VCaP (cell line): ENCODE measurements around the gene LSMEM2.

Experiments
- H3K27ac ChIP-seq: fragments of 450-650 bp; 2 replicates; pipeline ENCODE4 v1.5.1; 2017
- TF ChIP-seq, protein P1 (sequence below): fragments of 450-650 bp; conservative IDR thresholded peaks from 2 replicates; pipeline ENCODE4 v1.5.1; 2017; ENCODE audit warnings: mild to moderate bottlenecking, moderate library complexity

The LSMEM2 gene

DNA sequence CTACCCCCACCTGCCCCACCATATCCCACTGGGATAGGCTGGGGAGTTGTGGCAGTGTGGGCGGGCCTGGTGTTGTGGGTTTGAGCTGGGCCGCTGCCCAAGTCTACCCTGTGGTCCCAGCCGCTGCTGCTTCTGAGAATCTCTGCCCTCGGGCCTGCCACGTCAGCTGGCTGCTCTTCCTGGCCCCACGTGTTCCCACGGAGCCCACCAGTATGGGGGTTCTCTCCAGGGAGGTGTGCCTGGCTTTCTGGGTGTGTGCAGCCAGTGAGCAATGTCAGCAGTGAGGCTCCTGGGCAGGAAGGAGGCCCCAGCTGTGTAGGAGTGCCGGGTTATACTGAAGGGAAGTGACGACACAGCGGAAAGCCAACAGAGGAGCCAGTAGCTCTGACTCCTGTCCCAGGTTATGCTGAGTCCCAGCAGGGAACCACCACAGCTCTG is 32.4 kb upstream of the LSMEM2 start:
- H3K27ac ChIP-seq: peak overlapping the region; percentile 77
- TF ChIP-seq, protein P1, sequence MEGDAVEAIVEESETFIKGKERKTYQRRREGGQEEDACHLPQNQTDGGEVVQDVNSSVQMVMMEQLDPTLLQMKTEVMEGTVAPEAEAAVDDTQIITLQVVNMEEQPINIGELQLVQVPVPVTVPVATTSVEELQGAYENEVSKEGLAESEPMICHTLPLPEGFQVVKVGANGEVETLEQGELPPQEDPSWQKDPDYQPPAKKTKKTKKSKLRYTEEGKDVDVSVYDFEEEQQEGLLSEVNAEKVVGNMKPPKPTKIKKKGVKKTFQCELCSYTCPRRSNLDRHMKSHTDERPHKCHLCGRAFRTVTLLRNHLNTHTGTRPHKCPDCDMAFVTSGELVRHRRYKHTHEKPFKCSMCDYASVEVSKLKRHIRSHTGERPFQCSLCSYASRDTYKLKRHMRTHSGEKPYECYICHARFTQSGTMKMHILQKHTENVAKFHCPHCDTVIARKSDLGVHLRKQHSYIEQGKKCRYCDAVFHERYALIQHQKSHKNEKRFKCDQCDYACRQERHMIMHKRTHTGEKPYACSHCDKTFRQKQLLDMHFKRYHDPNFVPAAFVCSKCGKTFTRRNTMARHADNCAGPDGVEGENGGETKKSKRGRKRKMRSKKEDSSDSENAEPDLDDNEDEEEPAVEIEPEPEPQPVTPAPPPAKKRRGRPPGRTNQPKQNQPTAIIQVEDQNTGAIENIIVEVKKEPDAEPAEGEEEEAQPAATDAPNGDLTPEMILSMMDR: no peak; the same call in 1 of the 2 replicates

DNA sequence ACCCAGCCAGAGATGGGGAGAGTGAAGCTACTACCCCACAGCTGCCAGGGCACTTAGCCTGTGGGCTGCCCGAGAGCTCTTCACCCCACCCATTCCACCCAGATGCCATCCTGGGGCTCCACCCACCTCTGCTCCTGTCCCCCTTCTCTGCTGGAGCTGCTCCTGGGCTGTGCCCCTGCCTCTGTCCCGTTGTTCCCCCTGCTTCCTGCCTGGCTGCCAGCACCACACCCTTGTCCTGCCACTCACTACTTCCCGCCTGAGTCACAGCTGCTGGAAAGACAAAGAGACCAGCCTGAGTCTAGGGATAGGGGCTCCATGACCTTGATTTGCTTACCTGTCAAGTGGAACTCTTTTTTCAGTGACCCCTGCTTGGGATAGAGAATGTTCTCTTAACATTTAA is 30.5 kb upstream of the LSMEM2 start:
- H3K27ac ChIP-seq: no peak overlapping the region; the same call in 1 of the 2 replicates
- TF ChIP-seq, protein P1: no peak

DNA sequence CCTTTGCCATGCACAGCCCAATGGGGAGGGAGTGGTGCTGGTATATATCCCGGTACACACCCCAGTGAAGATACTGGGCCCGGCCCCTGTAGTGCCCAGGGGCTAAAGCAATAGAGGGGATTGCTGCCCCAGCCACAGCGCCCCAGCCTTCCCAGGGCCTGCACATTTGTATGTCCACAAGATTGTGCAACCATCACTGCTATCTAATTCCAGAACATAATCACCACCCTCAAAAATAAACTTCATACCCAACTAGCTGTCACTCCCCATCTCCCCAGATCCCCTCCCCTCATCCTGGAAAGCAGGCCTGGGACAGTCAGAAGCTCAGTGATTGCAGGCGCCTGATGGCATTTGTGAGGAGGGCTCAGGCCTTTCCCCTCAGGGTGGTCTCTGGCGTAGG is 29.4 kb upstream of the LSMEM2 start:
- TF ChIP-seq, protein P1: no peak
- no peak overlapping the region for H3K27ac ChIP-seq

DNA sequence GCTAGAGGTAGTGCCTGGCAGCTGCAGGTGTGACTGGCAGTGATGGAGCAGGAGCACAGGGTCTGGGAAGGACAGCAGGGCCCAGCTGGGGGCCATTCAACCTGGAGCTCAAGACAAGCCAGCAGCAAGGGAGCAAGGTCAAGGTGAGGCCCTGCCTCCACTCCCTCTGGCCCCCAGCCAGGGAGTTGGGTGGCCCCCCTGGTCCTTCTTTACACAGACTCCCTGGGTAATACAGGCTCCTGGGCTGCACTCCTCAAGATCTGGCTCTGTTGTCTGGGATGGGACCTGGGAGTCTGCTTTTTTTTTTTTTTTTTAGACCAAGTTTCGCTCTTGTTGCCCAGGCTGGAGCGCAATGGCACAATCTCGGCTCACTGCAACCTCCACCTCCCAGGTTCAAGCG is 28.4 kb upstream of the LSMEM2 start:
- TF ChIP-seq, protein P1: no peak

DNA sequence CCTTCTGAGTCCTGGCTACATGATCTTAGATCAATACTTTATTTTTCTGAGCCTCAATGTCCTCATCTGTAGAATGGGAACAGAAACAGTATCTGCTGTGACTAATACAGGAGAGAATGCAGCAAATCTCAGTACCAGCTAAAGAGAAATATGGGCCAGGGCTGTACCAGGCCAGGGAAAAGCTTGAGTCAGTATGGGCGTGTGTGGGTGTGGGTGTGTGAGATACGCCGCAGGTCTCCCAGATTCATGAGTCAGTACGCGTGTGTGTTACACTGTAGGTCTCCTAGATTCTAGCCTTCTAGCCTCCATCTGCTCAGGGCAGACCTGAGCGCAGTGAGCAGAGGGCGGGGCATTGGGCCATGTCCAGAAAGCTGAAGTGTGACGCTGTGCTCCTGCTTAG is 27.7 kb upstream of the LSMEM2 start:
- H3K27ac ChIP-seq: no peak overlapping the region
- TF ChIP-seq, protein P1: no peak

More for the DNA sequence above, 28.4 kb upstream of the LSMEM2 start:
- no peak overlapping the region for H3K27ac ChIP-seq

DNA sequence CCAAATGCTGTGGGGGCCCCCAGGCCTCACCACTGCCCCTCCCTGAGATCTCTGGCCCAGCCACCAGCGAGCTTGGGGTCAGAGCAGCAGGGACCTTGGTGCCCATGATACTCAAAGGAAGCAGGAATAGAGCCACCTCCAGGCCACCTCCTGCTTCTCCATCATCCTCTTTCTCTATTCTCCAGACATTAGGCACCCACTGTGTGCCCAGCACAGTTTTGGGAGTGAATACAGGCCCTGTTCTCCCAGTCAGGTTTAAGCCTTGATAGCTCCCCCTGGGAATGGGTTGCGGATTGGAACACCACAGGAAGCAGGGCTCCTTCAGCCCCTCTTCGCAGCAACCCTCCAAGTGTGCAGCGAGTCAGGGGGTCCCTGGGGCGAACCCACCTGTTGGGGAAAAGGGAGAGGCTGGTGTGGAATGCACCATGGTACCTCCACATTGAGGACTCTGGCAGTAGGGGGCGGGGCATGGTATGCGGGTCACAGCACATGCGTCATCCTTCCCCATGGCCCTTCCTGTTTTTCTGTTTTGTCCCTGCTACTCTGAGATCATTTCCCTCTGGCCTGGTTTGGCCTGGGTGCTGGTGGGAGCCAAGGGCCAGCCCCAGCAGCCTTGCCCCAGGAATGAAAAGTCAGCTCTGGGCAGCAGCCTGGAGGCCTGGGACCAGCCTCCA is 24.2 kb upstream of the LSMEM2 start:
- H3K27ac ChIP-seq: no peak overlapping the region
- TF ChIP-seq, protein P1: no peak

DNA sequence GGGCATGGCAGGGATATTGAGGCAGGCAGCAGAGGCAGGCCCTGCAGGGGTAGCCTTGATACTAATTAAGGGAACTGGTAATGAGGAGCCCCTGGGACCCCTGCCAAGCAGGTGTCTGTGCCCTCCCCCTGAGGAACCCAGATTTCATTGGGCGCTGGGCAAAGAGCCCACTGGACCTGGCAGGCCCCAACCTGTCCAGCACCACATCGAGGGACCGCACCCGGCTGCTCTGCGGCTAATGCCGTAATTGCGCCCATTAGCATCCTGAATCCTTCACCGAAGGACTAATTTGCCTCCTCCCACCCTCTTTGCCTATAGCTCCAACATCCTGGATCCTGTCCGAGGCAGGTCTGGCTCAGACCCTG is 23.7 kb upstream of the LSMEM2 start:
- no peak overlapping the region for H3K27ac ChIP-seq
- TF ChIP-seq, protein P1: no peak
